GM10266 (cell line): ENCODE measurements around the gene AKAP8.

Experiments
- DNase-seq: peaks from one replicate; pipeline ENCODE4 v3.0.0; 2012; ENCODE audit errors: extremely low spot score
- TF ChIP-seq, protein P1 (sequence below): IDR thresholded peaks from 2 replicates; pipeline ENCODE4 v1.5.1; 2012; ENCODE audit warnings: mild to moderate bottlenecking, low read depth; ENCODE audit not compliant: control insufficient read depth, insufficient read depth; ENCODE audit errors: missing control alignments

AKAP8 gene

DNA sequence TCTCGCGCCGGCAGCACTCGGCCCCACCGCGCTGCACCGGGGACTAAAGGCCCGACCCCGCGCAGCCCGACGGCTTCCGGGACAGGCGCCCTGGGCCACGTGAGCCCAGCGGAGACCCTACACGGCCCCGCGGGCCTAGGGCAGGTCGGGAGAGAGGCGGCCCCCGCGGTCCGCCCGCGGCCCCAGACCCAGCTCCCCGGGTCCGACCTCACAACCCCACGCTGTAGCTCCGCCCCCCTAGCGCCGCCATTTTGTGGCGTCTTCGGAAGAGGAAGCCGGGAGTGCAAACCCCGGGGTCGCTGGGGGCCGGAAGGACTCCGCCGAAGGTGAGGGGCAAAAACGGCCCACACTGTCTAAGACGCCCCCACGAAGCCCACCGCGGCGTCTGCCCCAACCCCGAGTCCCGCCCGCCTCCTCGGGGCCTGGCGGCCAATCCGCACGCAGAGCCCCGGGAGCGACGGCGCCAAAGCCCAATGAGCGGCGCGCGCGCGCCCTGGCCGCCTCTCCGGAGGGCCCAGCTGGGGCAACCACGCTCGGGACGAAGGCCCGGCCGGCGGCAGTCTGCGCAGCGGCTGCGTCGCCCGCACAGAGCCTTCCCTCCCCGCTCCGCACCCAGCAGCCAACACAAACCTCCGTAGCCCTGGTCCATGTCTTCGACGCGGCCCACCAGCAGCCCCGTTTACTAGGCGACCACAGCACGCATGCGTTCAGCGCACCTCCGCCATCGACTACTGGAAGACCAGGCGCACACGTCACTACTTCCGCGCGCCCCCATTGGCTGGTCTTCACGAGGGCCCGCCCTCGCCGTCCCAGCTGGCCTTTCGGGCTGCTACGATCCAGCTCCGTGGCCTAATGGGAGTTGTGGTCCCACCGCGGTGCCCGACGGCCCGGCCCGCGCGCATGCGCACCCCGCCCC lies at the start of gene AKAP8:
Gene AKAP8, minus strand, starts transcription at position 705 of the 916 bp plus-strand sequence. Its CDS starts 56 bp downstream, at position 649.
- TF ChIP-seq, protein P1, sequence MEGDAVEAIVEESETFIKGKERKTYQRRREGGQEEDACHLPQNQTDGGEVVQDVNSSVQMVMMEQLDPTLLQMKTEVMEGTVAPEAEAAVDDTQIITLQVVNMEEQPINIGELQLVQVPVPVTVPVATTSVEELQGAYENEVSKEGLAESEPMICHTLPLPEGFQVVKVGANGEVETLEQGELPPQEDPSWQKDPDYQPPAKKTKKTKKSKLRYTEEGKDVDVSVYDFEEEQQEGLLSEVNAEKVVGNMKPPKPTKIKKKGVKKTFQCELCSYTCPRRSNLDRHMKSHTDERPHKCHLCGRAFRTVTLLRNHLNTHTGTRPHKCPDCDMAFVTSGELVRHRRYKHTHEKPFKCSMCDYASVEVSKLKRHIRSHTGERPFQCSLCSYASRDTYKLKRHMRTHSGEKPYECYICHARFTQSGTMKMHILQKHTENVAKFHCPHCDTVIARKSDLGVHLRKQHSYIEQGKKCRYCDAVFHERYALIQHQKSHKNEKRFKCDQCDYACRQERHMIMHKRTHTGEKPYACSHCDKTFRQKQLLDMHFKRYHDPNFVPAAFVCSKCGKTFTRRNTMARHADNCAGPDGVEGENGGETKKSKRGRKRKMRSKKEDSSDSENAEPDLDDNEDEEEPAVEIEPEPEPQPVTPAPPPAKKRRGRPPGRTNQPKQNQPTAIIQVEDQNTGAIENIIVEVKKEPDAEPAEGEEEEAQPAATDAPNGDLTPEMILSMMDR = no peak
- peak; percentile 100 for DNase-seq

DNA sequence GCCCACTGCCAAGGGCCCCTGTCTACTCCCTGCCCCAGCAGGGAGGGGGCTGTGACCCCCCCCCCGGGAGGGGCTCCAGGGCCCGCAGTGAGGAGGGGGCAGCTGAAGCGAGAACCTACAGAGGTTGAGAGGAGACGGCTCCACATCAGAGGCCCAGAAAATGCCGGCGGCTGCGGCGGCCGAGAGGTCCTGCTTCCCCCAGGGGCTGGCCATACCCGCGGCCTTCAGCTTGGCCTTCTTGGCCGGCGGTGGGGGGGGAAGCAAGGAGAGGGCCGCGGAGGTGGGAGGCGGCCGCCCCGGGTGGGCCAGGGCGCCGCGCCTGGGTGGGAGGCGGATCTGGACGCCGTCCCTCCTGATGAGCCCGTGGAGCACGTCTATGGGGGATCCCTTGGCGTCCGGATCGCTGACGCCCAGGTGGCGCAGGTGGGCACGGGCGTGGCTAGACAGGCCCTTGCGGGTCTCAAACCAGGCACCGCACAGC lies 48.4 kb upstream of the AKAP8 start:
- TF ChIP-seq, protein P1 = no peak
- no peak for DNase-seq

DNA sequence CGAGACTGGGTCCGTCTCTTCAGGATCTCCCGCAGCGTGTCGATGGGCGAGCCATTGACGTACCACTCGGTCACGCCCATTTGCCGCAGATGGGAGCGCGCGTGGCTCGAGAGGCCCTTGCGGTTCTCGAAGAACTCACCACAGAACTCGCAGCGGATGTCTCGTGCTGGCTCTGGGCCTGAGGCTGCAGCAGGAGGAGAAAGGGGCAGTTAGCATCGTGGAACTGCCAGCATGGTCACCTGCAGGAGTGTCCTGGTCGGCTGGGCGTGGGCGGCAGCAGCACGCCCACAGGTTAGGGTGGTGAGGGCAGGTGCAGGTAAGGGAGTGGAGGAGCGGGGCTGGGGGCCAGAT lies 47.7 kb upstream of the AKAP8 start:
- DNase-seq = no peak
- TF ChIP-seq, protein P1 = no peak

DNA sequence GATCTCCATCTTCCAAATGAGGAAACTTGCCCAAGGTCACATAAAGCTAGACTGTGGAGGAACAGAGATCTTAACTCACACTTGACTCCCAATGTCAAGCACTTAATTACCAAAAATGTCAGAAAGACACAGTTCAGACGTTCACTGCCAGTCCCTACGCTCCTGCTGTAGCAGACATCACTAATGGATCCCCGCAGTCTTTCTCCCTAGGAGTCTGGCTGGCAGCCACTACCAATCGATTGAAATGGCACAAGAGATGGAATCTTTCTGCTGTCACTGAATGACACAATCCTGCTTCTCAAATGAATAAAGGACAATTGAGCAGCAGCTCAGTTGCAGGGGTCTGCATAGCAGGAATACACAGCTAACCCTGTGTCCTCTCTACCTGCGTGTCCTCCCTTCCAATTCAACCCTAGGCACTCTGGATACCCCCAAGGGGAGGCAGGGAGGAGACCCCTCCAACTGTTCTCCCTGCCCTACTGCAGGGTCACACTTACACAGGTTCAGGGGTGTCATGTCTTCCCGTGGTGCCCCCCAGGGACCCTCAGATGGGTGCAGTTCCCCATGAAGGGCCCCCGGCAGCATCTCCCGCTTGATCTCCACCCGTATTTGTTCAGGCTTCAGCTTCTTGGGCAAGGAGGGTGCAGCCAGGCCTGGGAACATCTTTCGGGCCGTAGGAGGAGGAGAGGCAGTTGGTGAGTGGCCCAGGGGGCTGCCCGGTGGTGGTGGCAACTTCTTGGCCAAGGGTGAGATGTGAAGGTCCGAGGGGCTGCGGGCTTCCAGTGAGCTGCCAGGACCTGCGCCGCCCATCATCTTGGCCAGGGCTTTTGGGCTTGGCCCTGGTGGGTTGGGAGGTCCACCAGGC lies 47.1 kb upstream of the AKAP8 start:
- DNase-seq = no peak
- TF ChIP-seq, protein P1 = no peak

DNA sequence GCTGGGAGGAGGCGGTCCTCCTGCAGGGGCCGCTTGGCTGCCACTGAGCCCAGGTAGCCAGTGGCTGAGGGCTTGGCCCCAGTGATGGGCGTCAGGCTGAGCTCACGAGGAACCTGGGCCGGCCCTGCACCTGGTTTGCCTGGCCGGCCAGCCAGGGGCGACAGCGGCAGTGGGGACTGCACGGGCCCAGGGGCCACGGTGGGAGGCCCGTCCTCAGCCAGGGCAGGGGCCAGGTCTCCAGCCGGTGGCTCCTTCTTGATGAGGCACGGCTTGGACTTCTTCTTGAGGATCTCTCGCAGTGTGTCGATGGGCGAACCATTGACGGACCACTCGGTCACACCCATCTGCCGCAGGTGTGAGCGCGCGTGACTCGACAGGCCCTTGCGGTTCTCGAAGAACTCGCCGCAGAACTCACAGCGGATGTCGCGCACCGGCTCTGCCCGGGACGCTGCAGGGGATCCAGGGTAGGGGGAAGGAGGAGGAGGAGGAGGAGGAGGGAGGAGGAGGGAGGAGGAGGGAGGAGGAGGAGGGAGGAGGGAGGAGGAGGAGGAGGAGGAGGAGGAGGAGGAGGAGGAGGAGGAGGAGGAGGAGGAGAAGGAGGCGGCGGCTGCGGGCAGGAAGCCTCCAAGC lies 45.8 kb upstream of the AKAP8 start:
- DNase-seq = no peak
- TF ChIP-seq, protein P1 = no peak

DNA sequence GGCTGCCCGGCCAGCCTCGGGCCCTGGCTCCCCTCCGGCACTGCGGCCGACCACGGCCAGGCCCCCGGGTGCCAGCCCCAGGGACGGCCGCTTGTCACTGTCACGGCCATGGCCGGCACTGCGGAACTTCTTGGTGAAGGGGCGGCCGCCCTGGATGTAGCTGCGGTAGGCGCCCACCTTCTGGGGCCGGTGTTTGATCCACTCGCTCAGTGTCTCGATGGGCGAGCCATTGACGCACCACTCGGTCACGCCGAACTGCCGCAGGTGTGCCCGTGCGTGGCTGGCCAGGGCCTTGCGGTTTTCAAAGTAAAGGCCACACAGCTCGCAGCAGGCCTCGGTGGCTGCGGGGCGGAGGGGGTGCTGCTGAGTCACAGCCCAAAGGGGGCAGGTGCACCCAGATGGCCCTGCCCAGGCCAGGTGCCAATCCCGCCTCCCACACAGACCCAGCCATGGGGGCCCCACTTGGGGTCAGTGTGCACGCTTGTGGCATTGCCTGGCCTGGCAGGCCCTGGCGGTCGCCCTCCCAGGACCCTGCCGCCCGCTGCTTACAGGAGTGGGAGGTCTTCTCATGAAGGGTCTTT lies 45.2 kb upstream of the AKAP8 start:
- DNase-seq = no peak
- TF ChIP-seq, protein P1 = no peak
